ENCODE results near the gene DPP7.
"Not testable (repeated sequence)": the region's sequence is repeated elsewhere in the genome, so short reads cannot be mapped to it uniquely, and the experiment has no call there.

DPP7 gene

DNA sequence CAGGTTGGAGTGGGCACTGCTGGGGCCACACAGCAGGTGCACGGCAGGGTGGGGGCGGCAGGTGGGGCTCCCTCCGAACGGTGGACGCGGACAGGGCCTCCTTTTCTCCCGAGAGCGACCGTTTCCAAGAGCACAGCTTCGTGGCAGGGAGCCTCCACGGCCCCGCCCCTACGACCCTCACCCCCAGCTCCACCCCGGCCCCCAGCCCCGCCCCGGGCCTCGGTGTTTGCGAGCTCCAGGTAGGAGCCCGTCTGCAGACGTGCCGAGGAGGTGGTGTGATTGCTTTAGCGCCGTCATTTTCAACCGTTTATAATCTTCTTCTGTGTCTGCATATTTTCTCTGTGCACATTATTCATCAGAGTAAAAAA is 33.2 kb upstream of the DPP7 start:
- no peak for DNase-seq

- DNase-seq = no peak
Measured at GRCh38 chr9:137147091-137147792, 32.7 kb upstream of the DPP7 start.

DNA sequence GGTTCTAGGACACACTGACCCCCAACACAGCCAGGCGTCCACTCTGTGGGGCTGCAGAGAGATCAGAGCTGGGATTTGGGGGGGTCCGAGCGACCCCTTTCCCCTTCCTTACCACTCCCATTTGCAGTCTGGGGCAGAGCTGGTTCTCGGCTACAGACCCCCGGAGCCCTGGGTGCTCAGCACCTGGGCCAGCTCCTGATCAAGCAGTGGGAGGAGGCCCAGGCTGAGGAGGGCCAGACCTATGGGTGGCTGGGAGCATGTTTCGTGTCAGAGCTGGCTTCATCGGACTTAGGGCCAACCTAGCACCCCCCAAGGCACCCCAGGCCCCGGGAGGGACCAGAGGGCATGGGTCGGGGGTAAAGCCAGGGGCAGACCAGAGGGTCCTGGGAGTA is 32.0 kb upstream of the DPP7 start:
- DNase-seq = no peak

DNA sequence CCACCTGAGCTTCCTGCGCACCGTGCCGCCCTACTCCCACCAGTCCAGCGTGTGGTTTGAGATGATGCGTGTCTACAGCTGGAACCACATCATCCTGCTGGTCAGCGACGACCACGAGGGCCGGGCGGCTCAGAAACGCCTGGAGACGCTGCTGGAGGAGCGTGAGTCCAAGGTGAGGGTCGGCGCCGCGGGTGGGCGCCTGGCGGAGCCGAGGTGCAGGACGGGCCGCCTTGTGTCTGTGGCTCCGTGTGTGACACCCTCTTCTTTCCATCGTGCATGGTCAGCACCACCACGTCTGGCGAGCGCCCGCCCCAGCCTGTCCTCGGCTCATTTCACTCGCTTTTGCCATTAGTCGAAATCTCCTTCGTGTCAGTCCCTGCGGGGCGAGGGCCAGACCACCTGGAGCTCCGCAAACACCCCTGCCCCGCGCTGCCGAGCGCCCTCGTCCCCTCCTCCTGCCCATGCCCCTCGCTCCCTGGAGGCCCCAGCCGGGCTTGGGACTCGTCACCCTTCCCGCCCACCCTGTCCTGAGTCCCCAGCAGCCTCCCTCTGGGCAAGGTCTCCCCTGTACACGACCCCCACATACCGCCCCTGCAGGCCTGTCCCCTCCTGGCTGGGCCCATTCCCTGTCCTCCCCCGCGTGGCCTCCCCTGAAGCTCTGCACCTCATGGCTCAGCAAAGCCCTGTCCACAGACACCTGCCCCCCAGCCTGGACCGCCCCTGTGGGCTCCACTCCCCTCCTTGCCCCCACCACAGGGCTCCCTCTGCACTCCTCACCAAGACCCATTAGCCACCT is 31.4 kb upstream of the DPP7 start:
- no peak for DNase-seq

GRCh38 chr9:137143459-137143858 is 28.9 kb upstream of the DPP7 start:
- DNase-seq = no peak

GRCh38 chr9:137141976-137142936 is 27.7 kb upstream of the DPP7 start:
- DNase-seq = no peak

DNA sequence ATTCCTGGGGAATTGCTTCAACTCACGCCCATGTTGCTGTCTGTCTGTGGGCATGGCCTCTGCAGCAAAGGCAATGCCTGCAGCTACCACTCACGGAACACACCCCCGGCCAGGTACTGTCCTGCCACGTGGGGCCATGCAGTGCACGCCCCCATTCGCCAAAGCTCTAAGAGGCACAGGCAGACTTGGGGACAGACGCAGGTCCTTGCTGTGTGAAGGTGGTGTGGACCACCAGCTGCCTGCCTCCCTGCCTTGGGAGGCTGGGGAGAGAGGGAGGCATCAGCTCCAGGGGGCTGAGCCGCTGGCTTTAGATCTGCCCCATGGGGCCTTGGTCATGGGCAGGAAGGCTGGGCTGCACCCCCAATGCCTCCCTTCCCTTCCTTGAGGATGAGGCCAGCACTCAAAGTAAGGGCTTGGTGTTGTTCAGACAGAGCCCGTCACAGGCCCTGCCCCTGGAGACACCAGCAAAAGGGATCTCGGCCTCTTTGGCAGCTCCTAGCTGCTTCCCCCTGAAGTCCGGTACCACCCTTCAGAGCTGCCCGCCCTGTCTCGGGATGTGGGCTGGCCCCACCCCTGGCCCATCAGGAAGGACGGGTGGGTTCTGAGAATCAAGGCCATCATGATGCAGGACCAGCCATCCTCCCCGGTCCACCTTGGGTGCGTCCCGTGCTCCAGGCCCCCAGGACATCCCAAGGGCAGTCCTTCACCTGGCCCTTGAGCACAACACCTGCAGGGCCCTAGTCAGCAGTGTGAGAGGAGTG is 26.7 kb upstream of the DPP7 start:
- no peak for DNase-seq

GRCh38 chr9:137140151-137141012 is 25.8 kb upstream of the DPP7 start:
- no peak for DNase-seq

GRCh38 chr9:137139468-137140150 is 25.1 kb upstream of the DPP7 start:
- DNase-seq = no peak

GRCh38 chr9:137138722-137139467 is 24.4 kb upstream of the DPP7 start, which contains the start of gene GRIN1:
GRIN1 (plus strand) TSS chr9:137139154; CDS start chr9:137139487, 333 bp downstream.
- no peak for DNase-seq

DNA sequence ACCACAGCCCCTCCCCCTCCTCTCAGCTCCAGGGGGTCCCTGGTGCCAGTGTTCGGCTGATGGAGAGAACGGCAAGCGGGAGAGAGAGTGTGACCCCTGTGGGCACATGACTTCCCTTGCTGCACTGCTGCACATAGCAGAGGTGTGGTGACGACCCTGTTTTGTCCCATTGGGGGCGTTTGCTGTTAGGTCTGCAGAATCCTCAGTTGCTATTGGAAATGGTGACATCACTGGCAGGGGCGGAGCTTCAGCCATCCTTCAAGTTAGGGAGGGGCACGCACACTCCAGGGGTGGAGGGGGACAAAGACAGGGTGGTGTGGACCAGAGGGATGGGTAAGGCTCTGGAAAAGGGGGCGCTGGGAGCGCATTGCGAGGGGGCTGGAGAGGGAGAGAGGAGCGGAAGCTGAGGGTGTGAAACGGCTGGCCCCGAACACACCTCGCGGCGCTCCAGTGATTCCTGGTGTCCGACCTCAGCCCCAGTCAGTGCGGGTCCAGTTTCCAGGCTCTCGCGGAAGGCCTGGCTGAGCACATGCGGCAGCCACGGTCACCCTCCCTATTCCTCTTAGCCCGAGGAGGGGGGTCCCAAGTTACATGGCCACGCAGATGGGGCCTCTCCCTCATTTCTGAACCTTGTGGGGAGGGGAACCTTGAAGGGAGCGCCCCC is 23.7 kb upstream of the DPP7 start:
- DNase-seq = no peak

- no peak for DNase-seq
Measured at GRCh38 chr9:137136881-137137607, 22.5 kb upstream of the DPP7 start.

GRCh38 chr9:137136261-137136880 is 21.8 kb upstream of the DPP7 start:
- DNase-seq = no peak

DNA sequence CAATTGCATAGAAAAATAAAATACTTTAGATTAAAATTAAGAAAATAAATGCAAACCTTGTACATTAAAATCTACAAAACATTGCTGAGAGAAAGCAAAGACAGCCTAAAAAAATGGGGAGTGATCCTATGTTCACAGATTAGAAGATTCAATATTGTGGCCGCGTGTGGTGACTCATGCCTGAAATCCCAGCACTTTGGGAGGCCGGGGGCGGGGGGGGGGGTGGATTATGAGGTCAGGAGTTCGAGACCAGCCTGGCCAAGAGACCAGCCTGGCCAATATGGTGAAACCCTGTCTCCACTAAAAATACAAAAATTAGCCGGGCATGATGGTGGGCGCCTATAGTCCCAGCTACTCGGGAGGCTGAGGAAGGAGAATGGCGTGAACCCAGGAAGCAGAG is 20.6 kb upstream of the DPP7 start:
- DNase-seq = not testable (repeated sequence)

- DNase-seq = no peak
Measured at GRCh38 chr9:137134191-137134590, 19.7 kb upstream of the DPP7 start.

- DNase-seq = no peak
Measured at GRCh38 chr9:137130176-137130755, 15.7 kb upstream of the DPP7 start.

GRCh38 chr9:137129456-137130175 is 15.1 kb upstream of the DPP7 start:
- DNase-seq = peak; percentile 84 to 91

Data from AML-193 (cell line).